Measurements from ENCODE around the gene ZNF777.

ZNF777 gene

DNA sequence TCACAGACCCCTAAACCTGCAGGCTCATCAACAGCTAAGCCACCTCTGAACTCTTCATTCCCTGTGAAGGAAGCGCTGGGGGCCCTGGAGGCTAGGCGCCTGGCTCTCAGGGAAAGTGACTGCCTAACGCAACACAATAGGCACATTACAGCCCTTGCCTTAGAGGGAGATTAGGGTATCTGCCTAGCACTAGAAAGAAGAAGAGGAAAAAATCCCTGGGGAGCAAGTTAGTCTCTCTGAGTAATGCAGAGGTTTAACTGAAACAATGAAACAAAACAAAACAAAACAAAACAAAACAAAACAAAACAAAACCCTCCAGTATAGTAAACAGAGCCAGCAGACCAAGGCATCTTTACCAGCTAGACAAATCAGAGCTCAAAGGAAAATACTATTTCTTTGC lies 2.6 kb downstream of the ZNF777 start:
- Histone ChIP-seq H3K4me1 (ENCODE audit: control insufficient read depth, low read length) (peaks cover 29% of the 10 kb centered on the region), H3K36me3 (ENCODE audit: control insufficient read depth, low read length) (peaks cover 38% of the 10 kb centered on the region), H4K20me1 (ENCODE audit: control insufficient read depth, insufficient read depth, low read depth, low read length) (no peaks in the 10 kb centered on the region), H3K27ac (ENCODE audit: low read depth, low read length) (no peak overlapping the region), H3K9me3 (ENCODE audit: control insufficient read depth, insufficient read depth, low read length) (no peaks in the 10 kb centered on the region), H3K4me2 (ENCODE audit: low read length) (peak overlapping the region; percentile 55), H3F3A (ENCODE audit: control insufficient read depth, insufficient read depth) (no peaks in the 10 kb centered on the region; the same call in 1 of the 2 replicates), H3K27me3 (ENCODE audit: control insufficient read depth, low read length) (0 out of 2 replicates have a peak, but pooled peaks cover 6% of the 10 kb centered on the region), H3K9me2 (replicated peaks; ENCODE audit: control insufficient read depth, low read length) (no peaks in the 10 kb centered on the region), H3K4me3 (ENCODE audit: low read length) (peak overlapping the region; percentile 73; the same call in 1 of the 2 replicates), H3K79me2 (ENCODE audit: control insufficient read depth, low read length) (peaks cover 40% of the 10 kb centered on the region)
- TF ChIP-seq EZH2phosphoT487 (IDR thresholded peaks at IDR 0.05; ENCODE audit: borderline replicate concordance, low read length), result no peak
- TF ChIP-seq, protein P1, sequence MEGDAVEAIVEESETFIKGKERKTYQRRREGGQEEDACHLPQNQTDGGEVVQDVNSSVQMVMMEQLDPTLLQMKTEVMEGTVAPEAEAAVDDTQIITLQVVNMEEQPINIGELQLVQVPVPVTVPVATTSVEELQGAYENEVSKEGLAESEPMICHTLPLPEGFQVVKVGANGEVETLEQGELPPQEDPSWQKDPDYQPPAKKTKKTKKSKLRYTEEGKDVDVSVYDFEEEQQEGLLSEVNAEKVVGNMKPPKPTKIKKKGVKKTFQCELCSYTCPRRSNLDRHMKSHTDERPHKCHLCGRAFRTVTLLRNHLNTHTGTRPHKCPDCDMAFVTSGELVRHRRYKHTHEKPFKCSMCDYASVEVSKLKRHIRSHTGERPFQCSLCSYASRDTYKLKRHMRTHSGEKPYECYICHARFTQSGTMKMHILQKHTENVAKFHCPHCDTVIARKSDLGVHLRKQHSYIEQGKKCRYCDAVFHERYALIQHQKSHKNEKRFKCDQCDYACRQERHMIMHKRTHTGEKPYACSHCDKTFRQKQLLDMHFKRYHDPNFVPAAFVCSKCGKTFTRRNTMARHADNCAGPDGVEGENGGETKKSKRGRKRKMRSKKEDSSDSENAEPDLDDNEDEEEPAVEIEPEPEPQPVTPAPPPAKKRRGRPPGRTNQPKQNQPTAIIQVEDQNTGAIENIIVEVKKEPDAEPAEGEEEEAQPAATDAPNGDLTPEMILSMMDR (IDR thresholded peaks at IDR 0.05; ENCODE audit: low read depth, low read length, poor library complexity, severe bottlenecking), result no peak

- no peak overlapping the region for H3K4me3 ChIP-seq (ENCODE audit: low read length)
- peaks cover 41% of the 10 kb centered on the region for H3K36me3 ChIP-seq (ENCODE audit: control insufficient read depth, low read length)
- H3F3A ChIP-seq (ENCODE audit: control insufficient read depth, insufficient read depth), result no peaks in the 10 kb centered on the region; the same call in 1 of the 2 replicates
- H4K20me1 ChIP-seq (ENCODE audit: control insufficient read depth, insufficient read depth, low read depth, low read length), result no peaks in the 10 kb centered on the region
- TF ChIP-seq, protein P1 (IDR thresholded peaks at IDR 0.05; ENCODE audit: low read depth, low read length, poor library complexity, severe bottlenecking), result no peak
- TF ChIP-seq EZH2phosphoT487 (IDR thresholded peaks at IDR 0.05; ENCODE audit: borderline replicate concordance, low read length), result no peak
- H3K4me2 ChIP-seq (ENCODE audit: low read length), result no peak overlapping the region; the same call in 1 of the 2 replicates
- no peak overlapping the region for H3K27ac ChIP-seq (ENCODE audit: low read depth, low read length)
- H3K4me1 ChIP-seq (ENCODE audit: control insufficient read depth, low read length), result peaks cover 29% of the 10 kb centered on the region
- H3K27me3 ChIP-seq (ENCODE audit: control insufficient read depth, low read length), result 0 out of 2 replicates have a peak, but pooled peaks cover 6% of the 10 kb centered on the region
- no peaks in the 10 kb centered on the region for H3K9me2 ChIP-seq (replicated peaks; ENCODE audit: control insufficient read depth, low read length)
- no peaks in the 10 kb centered on the region for H3K9me3 ChIP-seq (ENCODE audit: control insufficient read depth, insufficient read depth, low read length)
- H3K79me2 ChIP-seq (ENCODE audit: control insufficient read depth, low read length), result peaks cover 40% of the 10 kb centered on the region
These were observed 3.1 kb downstream of the ZNF777 start for GRCh38 chr7:149457766-149458165.

DNA sequence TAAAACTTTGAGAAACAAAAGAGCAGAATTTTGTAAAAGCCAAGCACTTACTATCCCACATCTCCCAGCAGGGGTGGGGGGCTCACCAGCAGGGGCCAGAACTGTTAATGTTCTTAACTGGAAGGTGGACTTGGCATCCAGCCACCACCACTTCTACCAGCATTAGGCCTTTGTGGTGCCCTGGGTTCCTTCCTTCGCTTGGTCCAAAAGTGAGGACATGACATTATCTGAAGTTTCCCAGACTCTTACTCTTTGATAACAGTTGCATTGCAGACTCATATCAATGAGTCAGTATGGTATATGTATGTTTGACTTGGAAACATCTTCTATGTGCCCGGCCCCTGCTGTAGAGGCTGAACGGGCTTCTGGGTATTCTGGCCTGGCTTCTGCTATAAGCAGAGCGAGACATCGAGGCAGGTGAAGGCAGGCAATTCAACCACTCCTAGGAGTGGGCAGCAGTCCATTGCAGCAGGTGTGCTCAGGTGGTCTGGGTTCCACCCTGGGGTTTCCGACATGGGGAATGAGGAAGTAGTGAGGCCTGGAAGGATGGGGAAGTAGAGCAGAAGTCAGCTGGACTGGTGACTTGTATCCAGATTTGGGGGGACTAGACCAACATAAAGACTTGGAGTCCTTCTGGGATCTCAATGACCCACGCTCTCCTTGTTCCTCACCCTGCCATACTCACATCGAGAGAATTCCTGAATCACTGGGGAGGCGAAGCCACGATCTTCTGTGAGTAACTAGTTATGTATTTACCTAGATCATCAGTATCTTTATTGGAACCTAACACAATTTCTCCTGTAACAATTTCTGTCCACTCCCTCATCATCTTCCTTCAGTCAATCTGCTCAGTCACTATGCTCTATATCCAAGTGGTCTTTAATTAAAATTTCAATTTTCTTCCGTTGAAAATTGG lies 4.1 kb downstream of the ZNF777 start:
- TF ChIP-seq EZH2phosphoT487 (IDR thresholded peaks at IDR 0.05; ENCODE audit: borderline replicate concordance, low read length), result no peak
- TF ChIP-seq, protein P1 (IDR thresholded peaks at IDR 0.05; ENCODE audit: low read depth, low read length, poor library complexity, severe bottlenecking), result no peak
- no peak overlapping the region for H3K4me3 ChIP-seq (ENCODE audit: low read length)
- H3K9me3 ChIP-seq (ENCODE audit: control insufficient read depth, insufficient read depth, low read length), result no peaks in the 10 kb centered on the region
- H3K9me2 ChIP-seq (replicated peaks; ENCODE audit: control insufficient read depth, low read length), result no peaks in the 10 kb centered on the region
- peaks cover 44% of the 10 kb centered on the region for H3K36me3 ChIP-seq (ENCODE audit: control insufficient read depth, low read length)
- 0 out of 2 replicates have a peak, but pooled peaks cover 3% of the 10 kb centered on the region for H3K27me3 ChIP-seq (ENCODE audit: control insufficient read depth, low read length)
- peaks cover 40% of the 10 kb centered on the region for H3K79me2 ChIP-seq (ENCODE audit: control insufficient read depth, low read length)
- H3F3A ChIP-seq (ENCODE audit: control insufficient read depth, insufficient read depth), result no peaks in the 10 kb centered on the region
- H4K20me1 ChIP-seq (ENCODE audit: control insufficient read depth, insufficient read depth, low read depth, low read length), result no peaks in the 10 kb centered on the region
- no peak overlapping the region for H3K4me2 ChIP-seq (ENCODE audit: low read length)
- H3K4me1 ChIP-seq (ENCODE audit: control insufficient read depth, low read length), result peaks cover 29% of the 10 kb centered on the region
- H3K27ac ChIP-seq (ENCODE audit: low read depth, low read length), result no peak overlapping the region

Measured in DOHH2 (cell line).